ENCODE results near the gene ARHGAP21. TPM values are rescaled to one million over a fixed set of nuclear protein-coding genes. Genes with fewer than 3 reads are reported as not detected.

The ARHGAP21 gene
- total RNA-seq, 1 donor from 2014 or later = 40.1 TPM

Other genes with a start within 250 kb of the ARHGAP21 start
- 2.1 TPM for gene PRTFDC1, start 228.7 kb upstream of the ARHGAP21 start, total RNA-seq

All from esophagus mucosa (tissue), 1 donor.